Lung (tissue), 10 donors: Measurements from ENCODE around the gene SCN4A. TPM values are rescaled to one million over a fixed set of nuclear protein-coding genes. Genes with fewer than 3 reads are reported as not detected.
"Not testable (repeated sequence)": the region's sequence is repeated elsewhere in the genome, so short reads cannot be mapped to it uniquely, and the experiment has no call there.

Source experiments
- ATAC-seq: fragments of 200-7000 bp; cut with Tn5 transposase; one replicate; pipeline ENCODE4 v1.9.1; 2020; ENCODE audit warnings: moderate number of reproducible peaks; ENCODE audit not compliant: insufficient read depth, low FRiP score
- DNase-seq, 3 donors: peaks; one replicate each; pipeline ENCODE4 v3.0.0-alpha.2; 2013 to 2017
- H3K27ac ChIP-seq, 2 donors: one replicate each; pipeline ENCODE4 v1.5.1; 2013; ENCODE audit warnings: mild to moderate bottlenecking in 2 of 2, moderate library complexity in 2 of 2, control low read depth in 1 of 2, inconsistent platforms in 1 of 2, low read depth in 1 of 2, low read length in 1 of 2
- H3K27me3 ChIP-seq, 3 donors: one replicate each; pipeline ENCODE4 v1.5.1; 2013; ENCODE audit warnings: low read length in 2 of 3; ENCODE audit not compliant: control insufficient read depth in 3 of 3, insufficient read depth in 3 of 3
- H3K36me3 ChIP-seq, 4 donors: one replicate each; pipeline ENCODE4 v1.5.1; 2013; ENCODE audit warnings: low read length in 4 of 4, mild to moderate bottlenecking in 1 of 4, moderate library complexity in 1 of 4; ENCODE audit not compliant: control insufficient read depth in 4 of 4, insufficient read depth in 4 of 4
- H3K4me1 ChIP-seq, 5 donors: one replicate each; pipeline ENCODE4 v1.5.1; 2013; ENCODE audit warnings: low read length in 5 of 5, mild to moderate bottlenecking in 2 of 5, moderate library complexity in 1 of 5; ENCODE audit not compliant: control insufficient read depth in 5 of 5, insufficient read depth in 5 of 5
- H3K4me3 ChIP-seq: one replicate; pipeline ENCODE4 v1.5.1; 2013; ENCODE audit warnings: mild to moderate bottlenecking, control low read depth, moderate library complexity
- H3K9ac ChIP-seq, 2 donors: one replicate each; pipeline ENCODE4 v1.5.1; 2013; ENCODE audit warnings: low read length in 2 of 2, control low read depth in 1 of 2; ENCODE audit not compliant: insufficient read depth in 1 of 2
- H3K9me3 ChIP-seq, 4 donors: one replicate each; pipeline ENCODE4 v1.5.1; 2013; ENCODE audit warnings: low read length in 3 of 4, mild to moderate bottlenecking in 1 of 4, moderate library complexity in 1 of 4; ENCODE audit not compliant: control insufficient read depth in 4 of 4, insufficient read depth in 3 of 4
- WGBS, 2 donors: extraction: QIAGEN DNeasy Blood & Tissue Kit; methylation state at CpG; one replicate each; pipeline ENCODE4 v1.1.7; 2013; 5-methylcytosine and 5-hydroxymethylcytosine counted together
- polyA plus RNA-seq, 2 donors: library from polyadenylated mRNA; stranded (reverse); fragments of 200-250 nt; gene quantifications; one replicate each; pipeline ENCODE4 v1.2.1, GENCODE V29; 2013
- total RNA-seq, 2 donors: library from RNA; depleted of rRNA in 1 of 2; stranded (reverse); fragments of >200 nt in 1 of 2; gene quantifications; one replicate each; pipeline ENCODE4 v1.2.1, GENCODE V29; 2014 to 2021
- donor health status: Bipolar disorder and iron deficiency.
- donor health status: healthy.
- donor health status: DM: yes; HTN: yes; CAD: no.

SCN4A gene
- total and polyA plus RNA-seq, 4 donors = 0.11 to 0.49 (median 0.22) TPM

DNA sequence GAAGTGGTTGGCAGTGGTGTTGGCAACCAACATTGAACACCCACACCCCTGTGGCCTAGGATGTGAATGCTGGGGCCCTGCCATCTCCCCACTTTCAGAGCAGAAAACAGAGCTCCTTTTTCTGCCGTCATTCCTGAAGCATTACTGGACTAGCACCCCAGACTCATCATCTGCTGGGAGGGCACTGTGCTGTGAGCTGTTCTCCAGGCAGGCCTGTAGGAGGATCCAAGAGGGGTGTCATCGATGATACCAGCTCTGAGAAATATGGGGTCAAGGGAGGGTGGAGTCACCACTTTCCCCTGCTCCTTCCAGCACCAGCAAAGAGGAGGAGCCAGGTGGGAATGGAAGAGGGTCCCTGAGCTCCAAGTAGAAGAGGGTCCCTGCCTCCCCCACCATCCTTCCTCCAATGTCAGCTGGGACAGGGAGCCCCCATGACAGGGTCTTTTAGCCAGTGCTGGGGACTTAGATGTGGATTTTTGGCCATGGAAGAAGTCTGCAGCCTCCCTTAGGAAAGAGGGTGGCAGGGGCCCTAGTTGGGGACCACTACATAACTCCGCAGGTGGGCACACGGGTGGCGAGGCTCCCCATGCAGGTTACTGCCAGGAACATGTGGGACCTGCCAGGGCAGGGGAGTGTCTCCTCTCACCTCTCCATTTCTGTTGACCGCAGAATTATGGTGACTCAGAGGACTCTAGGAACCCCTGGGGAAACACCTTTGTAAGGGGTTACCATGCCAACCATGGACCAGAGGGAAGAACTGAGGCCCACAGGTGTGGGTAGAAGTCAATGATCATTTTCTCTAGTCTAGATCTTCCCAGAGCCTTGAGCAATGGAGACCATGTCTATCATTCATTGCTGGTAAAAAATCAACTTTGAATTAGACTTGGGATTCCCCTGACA, 73.6 kb downstream of the SCN4A start:
- 88 to 90% methylated on average over 6 of the region's 6 CpGs for WGBS, 2 donors
- H3K4me3 ChIP-seq, H3K9me3 ChIP-seq, H3K36me3 ChIP-seq, ATAC-seq, H3K9ac ChIP-seq, H3K27me3 ChIP-seq, H3K4me1 ChIP-seq, H3K27ac ChIP-seq, DNase-seq: not testable (repeated sequence)

DNA sequence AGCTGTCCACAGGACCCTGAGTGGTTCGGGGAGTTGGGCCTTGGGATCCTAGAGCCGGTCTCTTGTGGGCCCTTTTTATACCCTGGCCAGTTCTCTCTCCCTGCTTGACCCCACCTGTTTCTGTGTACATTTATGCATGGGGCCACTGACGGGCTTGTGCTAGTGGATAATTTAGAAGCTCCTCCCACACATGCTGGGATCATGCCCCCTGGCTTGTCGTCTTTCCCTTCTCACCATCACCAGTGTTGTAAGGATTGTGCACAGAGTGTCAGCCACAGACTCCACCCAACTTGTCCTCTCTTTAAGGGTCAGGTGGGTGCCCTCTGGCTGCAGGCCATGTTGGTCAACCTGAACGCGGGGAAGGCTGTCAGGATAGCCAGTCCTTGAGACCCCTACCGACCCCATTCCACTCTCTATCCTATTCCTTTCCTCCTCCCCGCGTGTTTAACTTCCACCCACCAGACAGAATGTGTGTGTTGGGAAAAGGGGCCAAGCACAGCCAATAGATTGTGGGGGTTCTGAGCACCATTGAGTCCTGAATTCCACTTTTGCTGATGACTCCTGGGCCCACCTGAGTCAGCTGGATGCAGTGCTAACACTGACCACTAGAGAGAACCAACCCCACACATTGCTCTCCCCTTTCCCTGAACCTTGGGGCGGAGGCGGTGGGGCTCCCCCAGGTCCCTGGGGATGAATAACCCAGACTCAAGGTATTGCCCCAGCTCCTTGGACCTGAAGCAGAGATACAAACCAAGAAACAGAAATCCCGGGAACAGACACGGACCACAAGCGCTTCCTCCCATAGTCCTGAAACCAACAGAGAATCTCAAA, 76.0 kb downstream of the SCN4A start, which contains the start of gene CSH1:
CSH1 (minus strand) TSS at position 51 of the 831 bp plus-strand sequence. CDS start 63 bp downstream, outside the sequence.
- DNase-seq, ATAC-seq, H3K4me3 ChIP-seq, H3K36me3 ChIP-seq, H3K27me3 ChIP-seq, H3K9me3 ChIP-seq, H3K4me1 ChIP-seq, H3K9ac ChIP-seq, H3K27ac ChIP-seq: not testable (repeated sequence)
- 95 to 96% methylated on average over 8 to 10 of the region's 14 CpGs for WGBS, 2 donors

DNA sequence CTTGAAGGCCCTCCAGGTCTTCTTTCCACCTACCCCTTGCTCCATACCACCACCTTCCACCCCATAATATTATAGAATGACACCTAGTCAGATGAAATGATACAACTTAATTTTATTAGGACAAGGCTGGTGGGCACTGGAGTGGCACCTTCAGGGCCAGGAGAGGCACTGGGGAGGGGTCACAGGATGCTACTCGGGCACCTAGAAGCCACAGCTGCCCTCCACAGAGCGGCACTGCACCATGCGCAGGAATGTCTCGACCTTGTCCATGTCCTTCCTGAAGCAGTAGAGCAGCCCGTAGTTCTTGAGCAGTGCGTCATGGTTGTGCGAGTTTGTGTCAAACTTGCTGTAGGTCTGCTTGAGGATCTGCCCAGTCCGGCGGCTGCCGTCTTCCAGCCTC, 77.9 kb downstream of the SCN4A start:
- H3K27me3 ChIP-seq, H3K36me3 ChIP-seq, DNase-seq, H3K9ac ChIP-seq, H3K4me1 ChIP-seq, H3K4me3 ChIP-seq, ATAC-seq, H3K27ac ChIP-seq, H3K9me3 ChIP-seq: not testable (repeated sequence)
- 91 to 94% methylated on average over 7 to 10 of the region's 10 CpGs for WGBS, 2 donors

DNA sequence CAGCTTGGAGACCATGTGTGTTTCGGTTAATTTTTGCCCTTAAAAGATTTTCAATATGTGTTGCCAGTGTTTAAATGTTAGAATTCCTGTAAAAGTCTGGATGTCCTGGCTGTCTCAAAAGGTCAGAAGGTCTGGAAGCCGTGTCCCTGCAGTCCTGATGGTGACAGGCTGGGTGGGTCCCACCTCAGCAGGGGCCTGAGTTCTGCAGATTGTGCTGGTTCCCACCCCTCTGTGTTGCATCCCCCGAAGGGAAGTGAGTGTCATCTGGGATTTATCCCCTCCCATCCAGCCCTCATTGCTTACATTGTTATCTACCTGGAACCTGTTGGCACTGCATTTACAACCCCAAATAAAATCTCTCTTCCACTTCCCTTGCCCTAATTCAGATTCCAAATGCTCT, 78.7 kb downstream of the SCN4A start:
- not testable (repeated sequence) for H3K27me3 ChIP-seq, ATAC-seq, H3K9me3 ChIP-seq, H3K9ac ChIP-seq, H3K27ac ChIP-seq, H3K4me1 ChIP-seq, H3K4me3 ChIP-seq, DNase-seq, H3K36me3 ChIP-seq
- WGBS, 2 donors = 68 to 86% methylated on average over 3 of the region's 3 CpGs

DNA sequence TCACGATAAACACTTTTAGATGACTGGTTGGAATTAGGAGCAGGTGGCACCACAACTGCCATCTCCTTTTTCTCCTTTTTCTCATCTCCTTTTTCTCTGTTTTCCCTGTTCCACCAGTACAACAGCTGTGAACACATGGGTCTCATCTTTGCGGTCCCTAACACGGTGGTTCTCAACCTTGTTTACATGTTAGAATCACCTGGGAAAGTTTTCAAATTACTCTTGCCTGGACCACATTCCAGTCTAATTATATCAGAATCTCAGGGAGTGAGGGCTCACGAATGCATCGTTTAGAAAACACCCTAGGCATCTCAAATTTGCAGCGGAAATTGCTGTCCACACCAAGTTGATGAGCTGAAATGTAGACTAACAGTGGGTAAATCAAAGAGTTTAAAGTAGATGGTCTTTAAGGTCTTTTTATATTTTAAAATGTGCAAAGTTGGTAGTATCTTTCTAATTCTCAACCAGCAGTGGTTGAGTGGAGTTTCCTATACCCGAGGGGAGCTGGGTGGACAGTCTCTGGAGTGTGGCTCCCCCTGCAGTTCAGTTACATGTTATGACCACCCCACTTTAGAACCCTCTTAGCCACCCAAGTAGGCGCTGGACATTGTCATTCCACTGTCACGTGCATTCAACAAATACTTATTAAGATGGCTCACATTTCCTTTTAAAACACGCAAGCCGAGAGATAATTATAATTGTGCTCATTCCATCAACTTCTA, 80.2 kb downstream of the SCN4A start:
- H3K27ac ChIP-seq, DNase-seq, H3K9me3 ChIP-seq, H3K9ac ChIP-seq, H3K36me3 ChIP-seq, H3K27me3 ChIP-seq, ATAC-seq, H3K4me3 ChIP-seq, H3K4me1 ChIP-seq: not testable (repeated sequence)
- 52 to 80% methylated on average over 10 to 11 of the region's 11 CpGs for WGBS, 2 donors

DNA sequence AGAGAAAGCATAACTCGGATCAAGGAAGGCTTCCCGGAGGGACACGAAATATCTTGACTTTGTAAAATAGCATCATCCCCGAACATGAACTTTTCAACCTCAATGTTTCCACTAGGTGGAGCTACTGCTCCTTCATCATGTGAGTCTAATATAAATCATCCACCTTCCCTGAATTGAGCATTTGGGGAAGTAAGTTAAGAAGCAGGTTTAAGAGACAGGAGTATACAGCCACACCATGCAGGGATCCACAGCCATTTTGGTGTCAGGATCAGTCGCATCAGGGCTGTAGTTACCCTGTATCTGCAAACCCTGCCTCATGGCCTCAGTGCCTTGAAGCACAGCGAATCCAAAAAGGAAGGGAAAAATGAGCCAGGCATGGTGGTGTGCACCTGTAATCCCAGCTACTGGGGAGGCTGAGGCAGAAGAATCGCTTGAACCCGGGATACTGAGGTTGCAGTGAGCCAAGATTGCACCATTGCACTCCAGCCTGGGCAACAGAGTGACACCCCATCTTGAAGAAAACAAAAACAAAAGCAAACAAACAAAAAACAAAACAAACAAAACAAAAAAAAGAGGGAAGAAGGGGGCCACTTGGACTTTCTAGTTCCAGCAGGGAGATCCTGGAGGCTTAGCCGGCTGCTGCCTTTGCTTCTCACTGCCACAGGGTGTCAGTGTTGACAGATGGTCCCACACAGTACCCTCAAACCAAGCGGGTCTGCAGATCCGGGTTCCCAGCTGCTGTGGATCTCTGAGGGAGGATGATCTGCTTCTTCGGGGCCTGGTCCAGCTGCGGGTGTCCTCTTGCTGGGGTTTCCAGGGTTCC, 83.5 kb downstream of the SCN4A start:
- not testable (repeated sequence) for H3K9ac ChIP-seq, H3K36me3 ChIP-seq, H3K4me1 ChIP-seq, H3K4me3 ChIP-seq, H3K9me3 ChIP-seq, H3K27me3 ChIP-seq, H3K27ac ChIP-seq
- DNase-seq = peak; percentile 52 to 60 (median 57)
- 33% methylated on average over 13 of the region's 13 CpGs for WGBS, 2 donors
- peak; percentile 61 for ATAC-seq
